Activated CD4-positive, alpha-beta T cell treated with anti-CD3 and anti-CD28 coated beads, Interleukin-2, amount 50 U/mL, for 48 hours (primary cell): ENCODE measurements around the gene ST6GALNAC5.
"Not testable (repeated sequence)": the region's sequence is repeated elsewhere in the genome, so short reads cannot be mapped to it uniquely, and the experiment has no call there.

Experiments used
- DNase-seq, 2 experiments: peaks; one replicate each; pipeline ENCODE4 v3.0.0-alpha.2; 2020

ST6GALNAC5 gene

GRCh38 chr1:76939050-76939816 lies 72.0 kb downstream of the ST6GALNAC5 start:
- no peak for DNase-seq

- DNase-seq: no peak
Observed at GRCh38 chr1:76939817-76940216, 72.5 kb downstream of the ST6GALNAC5 start.

GRCh38 chr1:76940571-76941335 lies 73.5 kb downstream of the ST6GALNAC5 start:
- no peak for DNase-seq

- DNase-seq: no peak
Observed at GRCh38 chr1:76942549-76942948, 75.3 kb downstream of the ST6GALNAC5 start.

GRCh38 chr1:76944942-76945341 lies 77.7 kb downstream of the ST6GALNAC5 start:
- no peak for DNase-seq

GRCh38 chr1:76948846-76949245 lies 81.6 kb downstream of the ST6GALNAC5 start:
- no peak for DNase-seq

GRCh38 chr1:76949503-76949902 lies 82.2 kb downstream of the ST6GALNAC5 start:
- no peak for DNase-seq

- no peak for DNase-seq
Observed at GRCh38 chr1:76950306-76950705, 83.0 kb downstream of the ST6GALNAC5 start.

- DNase-seq: no peak
Observed at GRCh38 chr1:76951153-76951552, 83.9 kb downstream of the ST6GALNAC5 start.

GRCh38 chr1:76955652-76956051 lies 88.4 kb downstream of the ST6GALNAC5 start:
- DNase-seq: no peak

- no peak for DNase-seq
Observed at GRCh38 chr1:76957961-76958360, 90.7 kb downstream of the ST6GALNAC5 start.

- DNase-seq: no peak
Observed at GRCh38 chr1:76958828-76959227, 91.5 kb downstream of the ST6GALNAC5 start.

- no peak for DNase-seq
Observed at GRCh38 chr1:76959556-76959955, 92.3 kb downstream of the ST6GALNAC5 start.

GRCh38 chr1:76961181-76961819 lies 94.0 kb downstream of the ST6GALNAC5 start:
- no peak for DNase-seq

GRCh38 chr1:76961820-76962207 lies 94.5 kb downstream of the ST6GALNAC5 start:
- DNase-seq: no peak

GRCh38 chr1:76981267-76981666 lies 114.0 kb downstream of the ST6GALNAC5 start:
- DNase-seq: not testable (repeated sequence)

GRCh38 chr1:76989976-76990375 lies 122.7 kb downstream of the ST6GALNAC5 start:
- no peak for DNase-seq

GRCh38 chr1:76993036-76993435 lies 125.8 kb downstream of the ST6GALNAC5 start:
- no peak for DNase-seq

GRCh38 chr1:76998582-76999223 lies 131.4 kb downstream of the ST6GALNAC5 start:
- no peak for DNase-seq

- no peak for DNase-seq
Observed at GRCh38 chr1:77007675-77008074, 140.4 kb downstream of the ST6GALNAC5 start.

- no peak for DNase-seq
Observed at GRCh38 chr1:77010937-77011336, 143.7 kb downstream of the ST6GALNAC5 start.

- no peak for DNase-seq
Observed at GRCh38 chr1:77012066-77012465, 144.8 kb downstream of the ST6GALNAC5 start.

GRCh38 chr1:77014073-77014788 lies 147.0 kb downstream of the ST6GALNAC5 start:
- no peak for DNase-seq
